Measurements from ENCODE around the gene PPL. TPM values are rescaled to one million over a fixed set of nuclear protein-coding genes. Genes with fewer than 3 reads are reported as not detected.

PPL gene
- total and polyA plus RNA-seq, 9 donors: 0.53 to 18.3 (median 1.1) TPM

GRCh38 chr16:4865231-4865860 lies 71.6 kb downstream of the PPL start:
- Histone ChIP-seq H3K36me3 (ENCODE audit: control insufficient read depth, insufficient read depth, low read length) (peaks cover 46% of the 10 kb centered on the region), H3K27ac (ENCODE audit: low read length) (no peak overlapping the region), H3K4me1 (ENCODE audit: control insufficient read depth, insufficient read depth, low read length) (no peaks in the 10 kb centered on the region), H3K4me3 (ENCODE audit: low read length) (no peak overlapping the region), H3K9me3 (replicated peaks; ENCODE audit: control insufficient read depth, low read depth, low read length) (no peaks in the 10 kb centered on the region), H3K27me3 (ENCODE audit: control insufficient read depth, insufficient read depth, low read length) (no peaks in the 10 kb centered on the region)
- no peak for DNase-seq
- WGBS (ENCODE audit: insufficient coverage): 89% methylated on average over 10 of the region's 13 CpGs

DNA sequence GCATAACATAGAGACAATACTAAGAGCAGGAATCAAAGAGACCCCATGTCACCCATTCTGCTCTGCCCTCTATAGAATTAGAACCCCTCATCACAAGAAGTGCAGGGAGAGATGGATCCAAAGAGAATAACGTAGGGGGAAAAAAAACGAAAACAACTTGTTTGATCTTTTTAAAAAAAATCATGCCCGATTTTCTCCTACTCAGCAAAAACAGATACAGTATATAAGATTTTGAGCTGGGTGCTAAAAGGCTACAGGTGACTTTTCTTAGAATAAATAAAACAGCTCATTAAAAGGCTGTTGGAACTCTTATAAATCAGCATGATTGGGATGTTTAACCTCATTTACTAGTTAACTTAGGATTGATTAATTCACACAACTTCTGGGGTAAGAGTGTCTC lies 72.2 kb downstream of the PPL start:
- H3K9me3 ChIP-seq (replicated peaks; ENCODE audit: control insufficient read depth, low read depth, low read length): no peaks in the 10 kb centered on the region
- H3K27ac ChIP-seq (ENCODE audit: low read length): no peak overlapping the region
- H3K27me3 ChIP-seq (ENCODE audit: control insufficient read depth, insufficient read depth, low read length): no peaks in the 10 kb centered on the region
- no CpG with 5 or more reads among the region's 3 CpGs for WGBS (ENCODE audit: insufficient coverage)
- no peaks in the 10 kb centered on the region for H3K4me1 ChIP-seq (ENCODE audit: control insufficient read depth, insufficient read depth, low read length)
- peaks cover 46% of the 10 kb centered on the region for H3K36me3 ChIP-seq (ENCODE audit: control insufficient read depth, insufficient read depth, low read length)
- no peak overlapping the region for H3K4me3 ChIP-seq (ENCODE audit: low read length)
- no peak for DNase-seq

DNA sequence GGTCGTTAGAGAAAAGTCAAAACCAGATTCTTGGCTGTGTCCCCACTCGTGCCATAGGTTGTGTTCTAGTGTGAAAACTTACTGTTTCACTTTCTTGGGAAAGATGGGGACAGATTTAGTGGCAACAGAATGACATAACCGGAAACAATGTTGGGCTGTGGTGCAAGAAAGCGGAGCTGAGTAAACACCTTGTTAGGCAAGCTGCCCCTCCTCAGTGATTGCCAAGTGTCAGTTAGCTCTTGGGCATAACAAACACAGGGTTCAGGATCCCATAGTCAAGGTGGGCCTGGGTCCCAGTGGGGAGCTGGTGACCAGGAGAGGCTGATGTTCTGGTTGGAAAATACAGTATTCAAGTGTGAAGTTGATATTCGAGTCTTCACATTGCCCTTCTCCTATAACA lies 74.3 kb downstream of the PPL start:
- WGBS (ENCODE audit: insufficient coverage): 90% methylated on average over 3 of the region's 5 CpGs
- Histone ChIP-seq H3K27me3 (ENCODE audit: control insufficient read depth, insufficient read depth, low read length) (no peaks in the 10 kb centered on the region), H3K36me3 (ENCODE audit: control insufficient read depth, insufficient read depth, low read length) (peaks cover 52% of the 10 kb centered on the region), H3K27ac (ENCODE audit: low read length) (no peak overlapping the region), H3K9me3 (replicated peaks; ENCODE audit: control insufficient read depth, low read depth, low read length) (no peaks in the 10 kb centered on the region), H3K4me1 (ENCODE audit: control insufficient read depth, insufficient read depth, low read length) (no peaks in the 10 kb centered on the region), H3K4me3 (ENCODE audit: low read length) (no peak overlapping the region)
- no peak for DNase-seq

DNA sequence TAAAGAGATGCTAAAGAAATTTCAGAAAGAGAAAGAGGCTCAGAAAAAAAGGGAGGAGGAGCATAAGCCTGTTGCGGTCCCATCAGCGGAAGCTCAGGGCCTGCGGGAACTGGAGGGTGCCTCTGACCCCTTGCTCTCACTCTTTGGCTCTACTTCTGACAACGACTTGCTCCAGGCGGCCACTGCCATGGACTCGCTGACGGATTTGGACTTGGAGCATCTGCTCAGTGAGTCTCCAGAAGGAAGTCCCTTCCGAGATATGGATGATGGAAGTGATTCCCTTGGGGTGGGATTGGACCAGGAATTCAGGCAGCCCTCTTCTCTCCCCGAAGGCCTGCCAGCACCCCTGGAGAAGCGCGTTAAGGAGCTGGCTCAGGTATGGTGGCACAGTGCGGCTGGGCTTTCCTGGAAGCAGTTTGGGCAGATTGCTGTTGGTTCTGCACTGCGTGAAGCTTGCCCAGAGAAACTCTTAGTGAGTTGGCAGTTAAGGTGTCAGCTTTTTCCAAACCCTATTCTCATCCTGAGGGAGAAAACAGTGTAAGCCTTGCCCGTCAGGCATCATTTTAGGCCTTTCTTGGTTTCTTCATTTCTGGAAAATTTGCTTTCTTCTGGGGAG lies 76.1 kb downstream of the PPL start:
- no peaks in the 10 kb centered on the region for H3K4me1 ChIP-seq (ENCODE audit: control insufficient read depth, insufficient read depth, low read length)
- no peak overlapping the region for H3K27ac ChIP-seq (ENCODE audit: low read length)
- H3K4me3 ChIP-seq (ENCODE audit: low read length): no peak overlapping the region
- no peaks in the 10 kb centered on the region for H3K27me3 ChIP-seq (ENCODE audit: control insufficient read depth, insufficient read depth, low read length)
- H3K9me3 ChIP-seq (replicated peaks; ENCODE audit: control insufficient read depth, low read depth, low read length): no peaks in the 10 kb centered on the region
- no peak for DNase-seq
- peaks cover 58% of the 10 kb centered on the region for H3K36me3 ChIP-seq (ENCODE audit: control insufficient read depth, insufficient read depth, low read length)
- 98% methylated on average over 9 of the region's 14 CpGs for WGBS (ENCODE audit: insufficient coverage)

GRCh38 chr16:4859900-4860255 lies 77.1 kb downstream of the PPL start:
- H3K36me3 ChIP-seq (ENCODE audit: control insufficient read depth, insufficient read depth, low read length): peaks cover 68% of the 10 kb centered on the region
- WGBS (ENCODE audit: insufficient coverage): 84% methylated on average over 8 of the region's 10 CpGs
- no peaks in the 10 kb centered on the region for H3K27me3 ChIP-seq (ENCODE audit: control insufficient read depth, insufficient read depth, low read length)
- no peak overlapping the region for H3K27ac ChIP-seq (ENCODE audit: low read length)
- H3K4me1 ChIP-seq (ENCODE audit: control insufficient read depth, insufficient read depth, low read length): no peaks in the 10 kb centered on the region
- no peak for DNase-seq
- no peaks in the 10 kb centered on the region for H3K9me3 ChIP-seq (replicated peaks; ENCODE audit: control insufficient read depth, low read depth, low read length)
- no peak overlapping the region for H3K4me3 ChIP-seq (ENCODE audit: low read length)

DNA sequence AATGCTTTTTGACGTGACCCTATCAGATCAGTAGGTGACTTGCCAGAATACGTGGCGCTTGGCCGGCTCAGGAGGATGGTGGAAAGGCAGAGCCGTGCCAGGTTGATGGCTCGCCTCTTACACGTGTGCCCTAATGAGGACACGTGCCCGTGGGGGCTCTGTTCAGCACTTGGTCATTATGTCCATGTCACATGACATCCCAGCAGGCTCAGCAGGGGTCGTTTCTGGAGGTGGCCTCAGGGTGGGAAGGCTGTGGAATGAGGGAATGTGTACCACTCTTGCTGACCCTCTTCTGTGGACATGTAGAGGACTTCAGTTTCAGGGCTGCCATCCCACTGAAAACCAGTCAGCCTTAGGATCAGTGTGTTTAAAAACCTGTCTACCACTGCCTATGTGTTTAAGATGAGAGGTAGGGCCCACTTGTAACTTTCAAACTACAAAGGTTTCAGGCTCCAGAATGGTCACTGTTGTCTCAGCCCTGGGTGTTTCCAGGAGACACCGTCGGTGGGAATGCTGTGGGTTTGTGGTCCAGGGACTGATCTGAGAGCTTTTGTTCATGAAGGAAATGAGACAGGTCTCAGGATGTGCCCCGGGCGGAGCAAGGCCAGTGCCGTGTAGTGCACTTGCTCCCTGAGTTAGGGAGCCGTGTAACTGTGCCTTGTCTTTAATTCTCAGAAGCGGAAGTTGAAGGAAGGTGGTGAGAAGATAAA lies 77.6 kb downstream of the PPL start:
- no peak overlapping the region for H3K4me3 ChIP-seq (ENCODE audit: low read length)
- no peaks in the 10 kb centered on the region for H3K27me3 ChIP-seq (ENCODE audit: control insufficient read depth, insufficient read depth, low read length)
- DNase-seq: no peak
- H3K9me3 ChIP-seq (replicated peaks; ENCODE audit: control insufficient read depth, low read depth, low read length): no peaks in the 10 kb centered on the region
- 87% methylated on average over 16 of the region's 17 CpGs for WGBS (ENCODE audit: insufficient coverage)
- H3K27ac ChIP-seq (ENCODE audit: low read length): no peak overlapping the region
- H3K36me3 ChIP-seq (ENCODE audit: control insufficient read depth, insufficient read depth, low read length): peaks cover 66% of the 10 kb centered on the region
- H3K4me1 ChIP-seq (ENCODE audit: control insufficient read depth, insufficient read depth, low read length): no peaks in the 10 kb centered on the region

- no peak for DNase-seq
- no peaks in the 10 kb centered on the region for H3K9me3 ChIP-seq (replicated peaks; ENCODE audit: control insufficient read depth, low read depth, low read length)
- H3K4me1 ChIP-seq (ENCODE audit: control insufficient read depth, insufficient read depth, low read length): no peaks in the 10 kb centered on the region
- H3K27me3 ChIP-seq (ENCODE audit: control insufficient read depth, insufficient read depth, low read length): no peaks in the 10 kb centered on the region
- WGBS (ENCODE audit: insufficient coverage): no CpG with 5 or more reads among the region's 2 CpGs
- no peak overlapping the region for H3K4me3 ChIP-seq (ENCODE audit: low read length)
- peaks cover 55% of the 10 kb centered on the region for H3K36me3 ChIP-seq (ENCODE audit: control insufficient read depth, insufficient read depth, low read length)
- H3K27ac ChIP-seq (ENCODE audit: low read length): no peak overlapping the region
Measured at GRCh38 chr16:4855804-4856203, 81.1 kb downstream of the PPL start.

- H3K4me1 ChIP-seq (ENCODE audit: control insufficient read depth, insufficient read depth, low read length): peaks cover under 1% of the 10 kb centered on the region
- WGBS (ENCODE audit: insufficient coverage): 100% methylated on average over 2 of the region's 5 CpGs
- no peaks in the 10 kb centered on the region for H3K9me3 ChIP-seq (replicated peaks; ENCODE audit: control insufficient read depth, low read depth, low read length)
- peaks cover 51% of the 10 kb centered on the region for H3K36me3 ChIP-seq (ENCODE audit: control insufficient read depth, insufficient read depth, low read length)
- no peak overlapping the region for H3K4me3 ChIP-seq (ENCODE audit: low read length)
- H3K27ac ChIP-seq (ENCODE audit: low read length): no peak overlapping the region
- no peaks in the 10 kb centered on the region for H3K27me3 ChIP-seq (ENCODE audit: control insufficient read depth, insufficient read depth, low read length)
- DNase-seq: no peak
Measured at GRCh38 chr16:4855371-4855770, 81.6 kb downstream of the PPL start.

DNA sequence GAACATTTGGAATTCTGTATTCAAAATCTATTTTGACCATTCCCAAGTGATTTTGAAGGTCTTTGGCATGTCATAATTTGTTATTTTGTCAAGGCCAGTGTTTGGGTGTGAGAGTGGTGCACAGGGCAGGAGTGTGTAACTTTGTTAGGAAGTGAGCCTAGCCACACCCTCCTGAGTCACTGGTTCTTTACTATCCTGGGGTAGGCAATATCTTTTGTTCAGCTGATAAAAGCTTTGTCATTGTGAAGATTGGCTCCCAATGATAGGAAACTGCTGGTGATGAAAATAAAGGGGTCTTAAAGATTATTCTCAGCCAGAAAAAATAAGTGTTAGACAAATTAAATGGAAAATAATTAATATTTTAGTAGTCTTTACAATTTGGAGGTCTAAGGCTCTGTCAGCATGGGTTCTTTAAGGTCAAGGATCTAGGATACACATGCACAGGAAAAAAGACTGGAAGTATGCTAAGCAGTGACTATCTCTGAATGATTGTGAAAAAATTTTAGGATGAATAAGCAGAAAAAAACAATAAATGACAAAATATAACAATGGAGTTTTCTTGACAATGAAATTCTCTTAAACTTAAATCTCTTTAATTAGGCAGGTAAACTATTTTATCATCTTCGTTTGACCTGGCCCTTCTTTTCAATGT lies 84.6 kb downstream of the PPL start:
- no peaks in the 10 kb centered on the region for H3K9me3 ChIP-seq (replicated peaks; ENCODE audit: control insufficient read depth, low read depth, low read length)
- H3K27me3 ChIP-seq (ENCODE audit: control insufficient read depth, insufficient read depth, low read length): no peaks in the 10 kb centered on the region
- DNase-seq: no peak
- H3K36me3 ChIP-seq (ENCODE audit: control insufficient read depth, insufficient read depth, low read length): peaks cover 27% of the 10 kb centered on the region
- 100% methylated on average over 1 of the region's 1 CpG for WGBS (ENCODE audit: insufficient coverage)
- peaks cover 12% of the 10 kb centered on the region for H3K4me1 ChIP-seq (ENCODE audit: control insufficient read depth, insufficient read depth, low read length)
- no peak overlapping the region for H3K27ac ChIP-seq (ENCODE audit: low read length)
- no peak overlapping the region for H3K4me3 ChIP-seq (ENCODE audit: low read length)

- no peaks in the 10 kb centered on the region for H3K9me3 ChIP-seq (replicated peaks; ENCODE audit: control insufficient read depth, low read depth, low read length)
- peaks cover 17% of the 10 kb centered on the region for H3K36me3 ChIP-seq (ENCODE audit: control insufficient read depth, insufficient read depth, low read length)
- DNase-seq: no peak
- no peak overlapping the region for H3K27ac ChIP-seq (ENCODE audit: low read length)
- peaks cover 19% of the 10 kb centered on the region for H3K4me1 ChIP-seq (ENCODE audit: control insufficient read depth, insufficient read depth, low read length)
- H3K27me3 ChIP-seq (ENCODE audit: control insufficient read depth, insufficient read depth, low read length): no peaks in the 10 kb centered on the region
- WGBS (ENCODE audit: insufficient coverage): no CpG with 5 or more reads among the region's 3 CpGs
- H3K4me3 ChIP-seq (ENCODE audit: low read length): no peak overlapping the region
Measured at GRCh38 chr16:4850211-4850610, 86.7 kb downstream of the PPL start.

All from muscle of leg (tissue), 11 donors.